ENCODE measurements around the gene RASAL2.
"Not testable (repeated sequence)": the region's sequence is repeated elsewhere in the genome, so short reads cannot be mapped to it uniquely, and the experiment has no call there.

Gene RASAL2

DNA sequence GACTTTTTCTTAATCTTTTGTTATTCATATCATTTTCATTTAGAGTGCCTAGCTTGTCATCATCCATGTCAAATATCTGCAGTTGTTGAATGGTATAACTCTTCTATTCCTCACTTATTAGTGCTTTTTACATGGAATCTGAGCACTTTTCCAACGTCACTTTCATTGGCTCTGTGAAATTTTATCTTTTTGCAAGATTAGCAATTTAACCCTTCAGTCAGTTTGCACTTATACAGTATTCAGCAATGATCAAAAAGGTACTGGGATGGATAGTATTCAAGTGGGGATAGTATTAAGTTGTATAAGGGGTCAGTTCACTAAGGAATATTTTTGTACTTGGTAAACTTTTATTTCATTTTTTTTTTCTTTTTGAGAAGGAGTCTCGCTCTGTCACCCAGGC, 150.0 kb downstream of the RASAL2 start:
- TF ChIP-seq, protein P1, sequence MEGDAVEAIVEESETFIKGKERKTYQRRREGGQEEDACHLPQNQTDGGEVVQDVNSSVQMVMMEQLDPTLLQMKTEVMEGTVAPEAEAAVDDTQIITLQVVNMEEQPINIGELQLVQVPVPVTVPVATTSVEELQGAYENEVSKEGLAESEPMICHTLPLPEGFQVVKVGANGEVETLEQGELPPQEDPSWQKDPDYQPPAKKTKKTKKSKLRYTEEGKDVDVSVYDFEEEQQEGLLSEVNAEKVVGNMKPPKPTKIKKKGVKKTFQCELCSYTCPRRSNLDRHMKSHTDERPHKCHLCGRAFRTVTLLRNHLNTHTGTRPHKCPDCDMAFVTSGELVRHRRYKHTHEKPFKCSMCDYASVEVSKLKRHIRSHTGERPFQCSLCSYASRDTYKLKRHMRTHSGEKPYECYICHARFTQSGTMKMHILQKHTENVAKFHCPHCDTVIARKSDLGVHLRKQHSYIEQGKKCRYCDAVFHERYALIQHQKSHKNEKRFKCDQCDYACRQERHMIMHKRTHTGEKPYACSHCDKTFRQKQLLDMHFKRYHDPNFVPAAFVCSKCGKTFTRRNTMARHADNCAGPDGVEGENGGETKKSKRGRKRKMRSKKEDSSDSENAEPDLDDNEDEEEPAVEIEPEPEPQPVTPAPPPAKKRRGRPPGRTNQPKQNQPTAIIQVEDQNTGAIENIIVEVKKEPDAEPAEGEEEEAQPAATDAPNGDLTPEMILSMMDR (IDR thresholded peaks at IDR 0.05; ENCODE audit: control insufficient read depth, insufficient read depth, low read depth, low read length, missing control alignments) = no peak
- H3K4me3 ChIP-seq (ENCODE audit: control insufficient read depth, low read depth, low read length) = no peak overlapping the region
- DNase-seq (ENCODE audit: low read depth) = no peak

DNA sequence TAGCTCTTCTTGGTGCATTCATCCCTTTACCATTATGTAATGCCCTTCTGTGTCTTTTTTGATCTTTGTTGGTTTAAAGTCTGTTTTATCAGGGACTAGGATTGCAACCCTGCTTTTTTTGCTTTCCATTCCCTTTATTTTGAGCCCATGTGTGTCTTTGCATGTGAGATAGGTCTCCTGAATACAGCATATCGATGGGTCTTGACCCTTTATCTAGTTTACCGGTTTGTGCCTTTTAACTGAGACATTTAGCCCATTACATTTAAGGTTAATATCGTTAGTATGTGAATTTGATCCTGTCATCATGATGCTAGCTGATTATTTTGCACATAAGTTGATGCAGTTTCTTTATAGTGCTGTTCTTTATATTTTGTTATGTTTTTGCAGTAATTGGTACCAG, 154.4 kb downstream of the RASAL2 start:
- DNase-seq (ENCODE audit: low read depth) = not testable (repeated sequence)

GRCh38 chr1:178253581-178253980, 159.7 kb downstream of the RASAL2 start:
- not testable (repeated sequence) for H3K4me3 ChIP-seq (ENCODE audit: control insufficient read depth, low read depth, low read length); DNase-seq (ENCODE audit: low read depth)

More for the DNA sequence above, 154.4 kb downstream of the RASAL2 start:
- not testable (repeated sequence) for H3K4me3 ChIP-seq (ENCODE audit: control insufficient read depth, low read depth, low read length)

DNA sequence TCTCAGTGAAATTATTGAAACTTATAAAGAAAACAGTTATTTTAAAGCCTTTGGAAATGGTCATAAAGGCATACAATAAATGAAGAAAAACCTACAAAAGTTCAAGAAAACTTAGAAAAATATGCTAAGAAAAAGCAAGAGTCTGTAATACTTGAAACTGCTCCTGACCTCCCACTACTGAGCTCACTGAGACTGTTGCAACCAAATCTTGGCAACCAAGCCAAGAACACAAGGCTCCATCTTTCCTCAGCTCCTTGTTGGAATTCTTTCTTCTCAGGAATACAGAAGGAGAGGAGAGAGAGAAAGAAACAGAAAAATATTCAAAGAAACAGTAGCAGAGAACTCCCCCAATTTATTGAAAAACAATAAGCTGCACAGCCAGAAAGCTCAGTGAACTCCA, 160.5 kb downstream of the RASAL2 start:
- no peak for DNase-seq (ENCODE audit: low read depth)
- H3K4me3 ChIP-seq (ENCODE audit: control insufficient read depth, low read depth, low read length) = no peak overlapping the region
- TF ChIP-seq, protein P1 (IDR thresholded peaks at IDR 0.05; ENCODE audit: control insufficient read depth, insufficient read depth, low read depth, low read length, missing control alignments) = no peak

DNA sequence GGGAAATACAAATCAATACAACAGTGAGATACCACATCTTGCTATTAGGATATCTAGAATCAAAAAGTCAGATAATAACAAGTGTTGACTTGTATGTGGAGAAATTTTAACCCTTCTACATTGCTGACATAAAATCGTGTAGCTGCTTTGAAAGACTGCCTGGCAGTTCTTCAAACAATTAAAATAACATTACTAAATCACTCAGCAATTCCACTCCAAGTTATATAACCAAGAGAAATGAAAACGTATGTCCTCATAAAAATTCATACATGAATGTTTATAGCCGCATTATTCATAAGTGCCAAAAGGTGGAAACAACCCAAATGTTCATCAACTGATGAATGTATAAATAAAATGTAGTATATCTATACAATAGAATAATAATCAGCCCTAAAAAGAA, 164.6 kb downstream of the RASAL2 start:
- no peak overlapping the region for H3K4me3 ChIP-seq (ENCODE audit: control insufficient read depth, low read depth, low read length)
- TF ChIP-seq, protein P1 (IDR thresholded peaks at IDR 0.05; ENCODE audit: control insufficient read depth, insufficient read depth, low read depth, low read length, missing control alignments) = no peak
- DNase-seq (ENCODE audit: low read depth) = no peak

- no peak for DNase-seq (ENCODE audit: low read depth)
- no peak overlapping the region for H3K4me3 ChIP-seq (ENCODE audit: control insufficient read depth, low read depth, low read length)
- TF ChIP-seq, protein P1 (IDR thresholded peaks at IDR 0.05; ENCODE audit: control insufficient read depth, insufficient read depth, low read depth, low read length, missing control alignments) = no peak
Measured at GRCh38 chr1:178262120-178262500, 168.2 kb downstream of the RASAL2 start.

DNA sequence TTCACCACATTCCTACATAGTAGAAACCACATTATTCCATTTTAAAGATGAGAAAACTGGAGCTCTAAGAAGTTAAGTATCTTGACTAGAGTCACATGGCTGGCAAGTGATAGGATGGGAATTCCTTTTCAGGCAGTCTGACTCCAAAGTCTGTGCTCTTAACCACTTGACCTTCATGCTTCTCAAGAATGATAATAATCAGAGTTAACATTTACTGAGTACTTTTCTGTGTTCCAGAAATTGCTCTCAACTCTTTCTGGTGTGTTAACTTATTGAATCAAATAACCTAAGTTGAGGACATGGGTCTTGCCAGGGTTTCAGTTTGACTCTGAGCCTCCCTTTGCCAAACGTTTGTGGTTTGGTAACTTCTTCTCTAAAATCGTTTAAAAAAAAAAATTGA, 169.4 kb downstream of the RASAL2 start:
- TF ChIP-seq, protein P1 (IDR thresholded peaks at IDR 0.05; ENCODE audit: control insufficient read depth, insufficient read depth, low read depth, low read length, missing control alignments) = no peak
- H3K4me3 ChIP-seq (ENCODE audit: control insufficient read depth, low read depth, low read length) = no peak overlapping the region

GRCh38 chr1:178266113-178266512, 172.2 kb downstream of the RASAL2 start:
- TF ChIP-seq, protein P1 (IDR thresholded peaks at IDR 0.05; ENCODE audit: control insufficient read depth, insufficient read depth, low read depth, low read length, missing control alignments) = no peak
- no peak overlapping the region for H3K4me3 ChIP-seq (ENCODE audit: control insufficient read depth, low read depth, low read length)

More for the DNA sequence above, 169.4 kb downstream of the RASAL2 start:
- DNase-seq (ENCODE audit: low read depth) = no peak

More at GRCh38 chr1:178266113-178266512, 172.2 kb downstream of the RASAL2 start:
- DNase-seq (ENCODE audit: low read depth) = no peak
